Esophagus squamous epithelium (tissue), 5 donors: ENCODE measurements around the gene GPC5. TPM values are rescaled to one million over a fixed set of nuclear protein-coding genes. Genes with fewer than 3 reads are reported as not detected.

Experiments
- DNase-seq: peaks from one replicate; lab custom pipeline; 2025; lab: John Stamatoyannopoulos, UW
- H3K27ac ChIP-seq, 4 donors: fragments of 200-600 bp; sonication (generic); one replicate each; pipeline ENCODE4 v1.5.1; 2016 to 2019; ENCODE audit warnings: mild to moderate bottlenecking in 1 of 4
- H3K27me3 ChIP-seq, 4 donors: fragments of 200-600 bp; sonication (generic); 1 replicate in 3 of 4; 2 replicates in 1 of 4; pipeline versions ENCODE4 v1.5.1 to v1.6.0; 2017 to 2021; ENCODE audit warnings: antibody characterized with exemption in 1 of 4
- H3K36me3 ChIP-seq, 3 donors: fragments of 200-600 bp; sonication (generic); one replicate each; pipeline ENCODE4 v1.5.1; 2016 to 2019
- H3K4me1 ChIP-seq, 3 donors: fragments of 200-600 bp; sonication (generic); one replicate each; pipeline ENCODE4 v1.5.1; 2017 to 2019
- H3K4me3 ChIP-seq, 4 donors: fragments of 200-600 bp; sonication (generic); 1 replicate in 3 of 4; 2 replicates in 1 of 4; pipeline ENCODE4 v1.5.1; 2016 to 2019; ENCODE audit warnings: mild to moderate bottlenecking in 2 of 4, moderate library complexity in 1 of 4
- H3K9me3 ChIP-seq, 3 donors: fragments of 200-600 bp; sonication (generic); one replicate each; pipeline ENCODE4 v1.5.1; 2016 to 2019
- POLR2A ChIP-seq, 4 donors: fragments of 450-650 bp; IDR thresholded peaks; one replicate each; pipeline ENCODE4 v1.6.1; 2017; ENCODE audit warnings: antibody characterized with exemption in 4 of 4, mild to moderate bottlenecking in 4 of 4, moderate library complexity in 3 of 4
- WGBS, 2 donors: methylation state at CpG; one replicate each; pipeline ENCODE4 v1.1.5; 2018; 5-methylcytosine and 5-hydroxymethylcytosine counted together
- intact Hi-C: fragments of 100-400 bp; cut with DNase I; formaldehyde crosslinking; loops from one replicate; pipeline ENCODE4 v1.15.0; 2022
- total RNA-seq, 4 donors: library from RNA; depleted of rRNA; stranded (reverse); fragments of >200 nt; gene quantifications; one replicate each; pipeline ENCODE4 v1.1.0, GENCODE V29; 2016
- TF ChIP-seq, protein P1 (sequence below), 6 experiments: fragments of 450-650 bp in 4 of 6; fragments of 200-600 bp in 2 of 6; sonication (generic) in 2 of 6; IDR thresholded peaks; one replicate each; pipeline ENCODE4 v1.5.1; 2016 to 2019; ENCODE audit warnings: antibody characterized with exemption in 6 of 6, mild to moderate bottlenecking in 4 of 6, moderate library complexity in 4 of 6
- donor health status: DM: yes; HTN: yes; CAD: no.

GPC5 gene
- total RNA-seq, 4 donors from 2014 or later, result not detected

DNA sequence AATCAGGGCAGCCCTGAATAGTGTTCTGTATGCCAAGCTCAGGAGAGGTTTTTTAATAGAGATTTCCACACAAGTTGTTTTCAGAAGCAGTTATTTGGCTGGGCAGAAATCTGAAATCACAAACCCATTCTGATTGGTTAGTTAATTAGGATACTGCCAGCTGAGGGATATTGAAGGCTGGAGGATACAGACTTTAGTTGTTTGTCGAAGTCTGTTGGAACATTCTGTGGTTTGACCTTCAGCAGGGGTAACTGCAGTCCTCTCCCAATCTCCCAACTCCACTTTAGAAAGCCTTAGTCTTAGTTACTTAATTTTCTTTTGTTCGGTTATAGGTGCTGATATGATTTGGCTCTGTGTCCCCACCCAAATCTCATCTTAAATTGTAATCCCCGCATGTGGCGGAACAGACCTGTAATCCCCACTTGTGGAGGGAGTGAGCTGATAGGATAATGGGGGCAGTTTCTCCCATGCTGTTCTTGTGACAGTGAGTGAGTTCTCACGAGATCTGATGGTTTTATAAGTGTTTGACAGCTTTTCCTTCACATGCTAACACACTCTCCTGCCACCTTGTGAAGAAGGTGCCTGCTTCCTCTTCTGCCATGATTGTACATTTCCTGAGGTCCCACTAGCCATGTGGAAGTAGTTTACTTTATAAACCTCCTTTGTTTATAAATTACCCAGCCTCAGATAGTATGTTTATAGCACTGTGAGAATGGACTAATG lies 169.2 kb downstream of the GPC5 start:
- H3K4me1 ChIP-seq, result no peaks in the 10 kb centered on the region
- no peaks in the 10 kb centered on the region for H3K27me3 ChIP-seq
- intact Hi-C loops, result no loop called here
- 65 to 78% methylated on average over 5 of the region's 5 CpGs for WGBS, 2 donors
- H3K9me3 ChIP-seq, result no peaks in the 10 kb centered on the region
- H3K36me3 ChIP-seq, result no peaks in the 10 kb centered on the region
- no peak overlapping the region for H3K27ac ChIP-seq
- TF ChIP-seq POLR2A (IDR thresholded peaks at IDR 0.05), result no peak
- TF ChIP-seq, protein P1, sequence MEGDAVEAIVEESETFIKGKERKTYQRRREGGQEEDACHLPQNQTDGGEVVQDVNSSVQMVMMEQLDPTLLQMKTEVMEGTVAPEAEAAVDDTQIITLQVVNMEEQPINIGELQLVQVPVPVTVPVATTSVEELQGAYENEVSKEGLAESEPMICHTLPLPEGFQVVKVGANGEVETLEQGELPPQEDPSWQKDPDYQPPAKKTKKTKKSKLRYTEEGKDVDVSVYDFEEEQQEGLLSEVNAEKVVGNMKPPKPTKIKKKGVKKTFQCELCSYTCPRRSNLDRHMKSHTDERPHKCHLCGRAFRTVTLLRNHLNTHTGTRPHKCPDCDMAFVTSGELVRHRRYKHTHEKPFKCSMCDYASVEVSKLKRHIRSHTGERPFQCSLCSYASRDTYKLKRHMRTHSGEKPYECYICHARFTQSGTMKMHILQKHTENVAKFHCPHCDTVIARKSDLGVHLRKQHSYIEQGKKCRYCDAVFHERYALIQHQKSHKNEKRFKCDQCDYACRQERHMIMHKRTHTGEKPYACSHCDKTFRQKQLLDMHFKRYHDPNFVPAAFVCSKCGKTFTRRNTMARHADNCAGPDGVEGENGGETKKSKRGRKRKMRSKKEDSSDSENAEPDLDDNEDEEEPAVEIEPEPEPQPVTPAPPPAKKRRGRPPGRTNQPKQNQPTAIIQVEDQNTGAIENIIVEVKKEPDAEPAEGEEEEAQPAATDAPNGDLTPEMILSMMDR (IDR thresholded peaks at IDR 0.05), result no peak
- no peak overlapping the region for H3K4me3 ChIP-seq
- no peak for DNase-seq

DNA sequence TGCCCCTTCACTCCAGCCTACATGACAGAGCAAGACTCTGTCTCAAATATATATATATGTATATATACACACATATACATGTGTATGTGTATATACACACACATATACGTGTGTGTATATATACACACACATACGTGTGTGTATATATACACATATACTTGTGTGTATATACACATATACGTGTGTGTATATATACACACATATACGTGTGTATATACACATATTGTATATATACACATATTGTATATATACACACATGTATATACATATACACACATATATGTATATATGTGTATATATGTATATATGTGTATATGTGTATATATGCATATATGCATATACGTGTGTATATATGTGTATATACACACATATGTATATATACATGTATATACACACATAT lies 173.3 kb downstream of the GPC5 start:
- Histone ChIP-seq H3K9me3 (no peaks in the 10 kb centered on the region), H3K27ac (no peak overlapping the region), H3K4me3 (no peak overlapping the region), H3K27me3 (no peaks in the 10 kb centered on the region), H3K36me3 (no peaks in the 10 kb centered on the region), H3K4me1 (no peaks in the 10 kb centered on the region)
- DNase-seq, result no peak
- WGBS, 2 donors, result 74 to 84% methylated on average over 3 to 5 of the region's 5 CpGs
- intact Hi-C loops, result no loop called here
- no peak for TF ChIP-seq POLR2A (IDR thresholded peaks at IDR 0.05)
- TF ChIP-seq, protein P1 (IDR thresholded peaks at IDR 0.05), result no peak

DNA sequence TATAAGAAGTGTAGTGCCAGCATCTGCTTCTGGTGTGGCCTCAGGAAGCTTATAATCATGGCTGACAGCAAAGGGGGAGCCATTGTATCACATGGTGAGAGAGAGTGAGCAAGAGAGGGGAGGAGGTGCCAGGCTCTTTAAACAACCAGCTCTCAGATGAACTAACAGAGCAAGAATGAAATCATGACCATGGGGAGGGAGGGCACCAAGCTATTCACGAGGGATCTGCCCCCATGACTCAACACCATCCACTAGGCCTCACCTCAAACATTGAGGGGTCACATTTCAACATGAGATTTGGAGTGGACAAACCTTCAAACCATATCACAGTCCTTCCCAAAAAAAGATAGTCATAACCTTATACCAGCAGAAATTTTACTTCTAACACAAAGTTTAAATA lies 174.0 kb downstream of the GPC5 start:
- intact Hi-C loops, result no loop called here

DNA sequence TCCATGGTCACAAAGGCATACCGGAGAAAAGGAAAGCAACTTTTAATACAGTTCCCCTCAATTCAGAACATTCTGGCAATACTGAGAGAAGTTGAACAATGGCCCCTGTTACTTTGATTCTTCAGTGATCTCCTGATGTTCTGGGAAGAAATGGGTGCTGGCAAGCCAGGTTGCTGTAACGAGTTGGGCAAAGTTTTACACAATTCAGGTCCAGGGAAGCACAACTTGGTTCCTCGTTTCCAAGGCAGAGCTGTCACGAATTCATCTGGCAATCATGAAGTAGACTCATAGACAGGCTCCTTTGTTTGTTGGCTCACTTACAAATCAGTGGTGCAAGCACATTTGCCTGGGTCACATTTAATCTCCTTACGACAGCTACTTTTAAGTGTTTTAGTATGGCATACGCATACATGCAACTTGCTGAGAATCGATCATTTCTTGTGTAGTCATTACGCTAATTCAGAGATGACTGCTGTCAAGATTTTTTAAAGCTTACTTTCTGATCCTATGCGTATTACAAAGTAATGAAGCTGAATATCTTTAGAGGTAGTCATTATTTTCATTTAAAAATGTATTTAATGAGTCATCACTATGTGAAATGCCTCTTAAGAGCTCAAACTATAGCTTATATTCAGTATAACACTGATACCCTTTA lies 174.7 kb downstream of the GPC5 start:
- no peak overlapping the region for H3K27ac ChIP-seq
- H3K27me3 ChIP-seq, result no peaks in the 10 kb centered on the region
- H3K4me3 ChIP-seq, result no peak overlapping the region
- no peak for DNase-seq
- H3K4me1 ChIP-seq, result no peaks in the 10 kb centered on the region
- TF ChIP-seq POLR2A (IDR thresholded peaks at IDR 0.05), result no peak
- TF ChIP-seq, protein P1 (IDR thresholded peaks at IDR 0.05), result no peak
- H3K36me3 ChIP-seq, result no peaks in the 10 kb centered on the region
- intact Hi-C loops, result no loop called here
- H3K9me3 ChIP-seq, result no peaks in the 10 kb centered on the region
- WGBS, 2 donors, result 79 to 80% methylated on average over 9 of the region's 9 CpGs

More for the DNA sequence above, 174.0 kb downstream of the GPC5 start:
- Histone ChIP-seq H3K36me3 (no peaks in the 10 kb centered on the region), H3K27ac (no peak overlapping the region), H3K9me3 (no peaks in the 10 kb centered on the region), H3K4me1 (no peaks in the 10 kb centered on the region), H3K27me3 (no peaks in the 10 kb centered on the region), H3K4me3 (no peak overlapping the region)
- DNase-seq, result no peak
- 20 to 45% methylated on average over 1 of the region's 1 CpG for WGBS, 2 donors
- no peak for TF ChIP-seq POLR2A (IDR thresholded peaks at IDR 0.05)
- TF ChIP-seq, protein P1 (IDR thresholded peaks at IDR 0.05), result no peak

- H3K4me3 ChIP-seq, result no peak overlapping the region
- TF ChIP-seq POLR2A (IDR thresholded peaks at IDR 0.05), result no peak
- TF ChIP-seq, protein P1 (IDR thresholded peaks at IDR 0.05), result no peak
- no peaks in the 10 kb centered on the region for H3K9me3 ChIP-seq
- H3K36me3 ChIP-seq, result no peaks in the 10 kb centered on the region
- no peaks in the 10 kb centered on the region for H3K4me1 ChIP-seq
- H3K27me3 ChIP-seq, result no peaks in the 10 kb centered on the region
- H3K27ac ChIP-seq, result no peak overlapping the region
- WGBS, 2 donors, result 40 to 54% methylated on average over 1 of the region's 1 CpG
- no peak for DNase-seq
- intact Hi-C loops, result no loop called here
Measured at GRCh38 chr13:91574766-91575165, 176.3 kb downstream of the GPC5 start.
